Psoas muscle (tissue), 8 donors: ENCODE measurements around the gene LRRC36. TPM values are rescaled to one million over a fixed set of nuclear protein-coding genes. Genes with fewer than 3 reads are reported as not detected.
A peak's percentile ranks its signal among the peaks of the same experiment; 100 is the strongest.
"Not testable (repeated sequence)": the region's sequence is repeated elsewhere in the genome, so short reads cannot be mapped to it uniquely, and the experiment has no call there.

Experiments used
- ATAC-seq, 4 donors: fragments of 200-7000 bp; cut with Tn5 transposase; one replicate each; pipeline ENCODE4 v1.9.1; 2020; ENCODE audit warnings: moderate library complexity in 3 of 4, mild to moderate bottlenecking in 2 of 4
- DNase-seq, 2 donors: peaks; one replicate each; pipeline ENCODE4 v3.0.0-alpha.2; 2020
- H3K27ac ChIP-seq: fragments of 200-600 bp; one replicate; pipeline ENCODE4 v1.8.0; 2022
- H3K27me3 ChIP-seq, 3 donors: fragments of 200-600 bp in 1 of 3; one replicate each; pipeline versions ENCODE4 v1.6.1 to v1.8.0; 2013 to 2022; ENCODE audit warnings: low read length in 2 of 3, mild to moderate bottlenecking in 2 of 3, moderate library complexity in 1 of 3; ENCODE audit not compliant: insufficient read depth in 3 of 3
- H3K36me3 ChIP-seq, 2 donors: fragments of 200-600 bp in 1 of 2; one replicate each; pipeline versions ENCODE4 v1.6.1 to v1.8.0; 2013 to 2022; ENCODE audit warnings: low read depth in 1 of 2, mild to moderate bottlenecking in 1 of 2, moderate library complexity in 1 of 2; ENCODE audit not compliant: insufficient read depth in 1 of 2
- H3K4me1 ChIP-seq: fragments of 200-600 bp; one replicate; pipeline ENCODE4 v1.8.0; 2022
- H3K4me3 ChIP-seq: fragments of 200-600 bp; one replicate; pipeline ENCODE4 v1.8.0; 2022; ENCODE audit warnings: mild to moderate bottlenecking
- H3K9me3 ChIP-seq: fragments of 200-600 bp; one replicate; pipeline ENCODE4 v1.8.0; 2022
- WGBS, 3 donors: extraction: QIAGEN DNeasy Blood & Tissue Kit; methylation state at CpG; one replicate each; pipeline versions ENCODE4 v1.1.6 to v1.1.7; 2013; 5-methylcytosine and 5-hydroxymethylcytosine counted together
- intact Hi-C, 2 donors: fragments of 100-400 bp; cut with DNase I; formaldehyde crosslinking; loops; one replicate each; pipeline versions ENCODE4 v1.11.0 to v1.14.2; 2022
- polyA plus RNA-seq, 3 donors: library from polyadenylated mRNA; stranded (reverse); fragments of 200-250 nt; gene quantifications; one replicate each; pipeline ENCODE4 v1.2.3, GENCODE V29; 2013
- total RNA-seq, 4 donors: library from RNA; stranded (reverse); fragmentation: NEBNext Ultra II Directional in 2 of 4; extraction: Animal tissue kit (Norgen Biotek cat#: 25700) in 2 of 4; gene quantifications; one replicate each; pipeline versions ENCODE4 v1.2.1 to v1.2.4, GENCODE V29; 2021 to 2023
- TF ChIP-seq, protein P1 (sequence below): fragments of 200-600 bp; IDR thresholded peaks from one replicate; pipeline ENCODE4 v1.8.0; 2022; ENCODE audit warnings: antibody characterized with exemption
- donor health status: healthy with polysubstance abuse.
- donor health status: DM: no; HTN: no; CAD: no; lungs with moderate emphysema.
- donor health status: Bipolar disorder and iron deficiency.
- donor health status: healthy.
- donor health status: DM: yes; HTN: yes; CAD: no.
- donor health status: DM: no; HTN: no; CAD: no.
- donor health status: DM: no; HTN: no; CAD: no.
- donor health status: DM: yes; HTN: yes; CAD: no.

LRRC36 gene
- total and polyA plus RNA-seq, 7 donors, result 0.06 to 0.25 (median 0.11) TPM; not detected in 4

DNA sequence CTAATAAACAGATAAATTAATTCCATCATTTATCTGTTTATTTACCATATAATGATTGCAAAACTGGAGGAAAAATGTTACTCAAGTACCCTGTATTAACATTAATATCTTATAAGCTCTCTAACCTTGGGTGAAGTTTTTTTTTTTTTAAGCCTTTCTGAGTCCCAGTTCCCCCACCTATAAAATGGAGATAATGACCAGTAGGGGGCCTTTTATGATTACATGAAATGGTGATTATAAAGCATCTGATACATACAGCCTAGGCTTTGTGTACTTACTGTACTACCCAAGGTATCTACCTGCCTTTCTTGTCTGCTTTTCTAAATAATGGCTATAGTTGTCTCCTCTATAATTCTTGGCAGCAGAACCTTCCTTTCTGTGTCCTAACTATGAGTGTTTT, 22.6 kb downstream of the LRRC36 start:
- DNase-seq, result no peak
- Histone ChIP-seq H3K27ac (no peak overlapping the region), H3K9me3 (no peaks in the 10 kb centered on the region), H3K36me3 (no peaks in the 10 kb centered on the region), H3K27me3 (no peaks in the 10 kb centered on the region), H3K4me3 (no peak overlapping the region), H3K4me1 (no peaks in the 10 kb centered on the region)
- peak in 2 of 4 donors; percentile 56 to 71 for ATAC-seq
- intact Hi-C loops, result loop anchor here in 1 of 2 donors (2.0 kb wide), 1 partner anchor 68 kb away; the partner anchor contains the start of gene ZDHHC1
- TF ChIP-seq, protein P1, sequence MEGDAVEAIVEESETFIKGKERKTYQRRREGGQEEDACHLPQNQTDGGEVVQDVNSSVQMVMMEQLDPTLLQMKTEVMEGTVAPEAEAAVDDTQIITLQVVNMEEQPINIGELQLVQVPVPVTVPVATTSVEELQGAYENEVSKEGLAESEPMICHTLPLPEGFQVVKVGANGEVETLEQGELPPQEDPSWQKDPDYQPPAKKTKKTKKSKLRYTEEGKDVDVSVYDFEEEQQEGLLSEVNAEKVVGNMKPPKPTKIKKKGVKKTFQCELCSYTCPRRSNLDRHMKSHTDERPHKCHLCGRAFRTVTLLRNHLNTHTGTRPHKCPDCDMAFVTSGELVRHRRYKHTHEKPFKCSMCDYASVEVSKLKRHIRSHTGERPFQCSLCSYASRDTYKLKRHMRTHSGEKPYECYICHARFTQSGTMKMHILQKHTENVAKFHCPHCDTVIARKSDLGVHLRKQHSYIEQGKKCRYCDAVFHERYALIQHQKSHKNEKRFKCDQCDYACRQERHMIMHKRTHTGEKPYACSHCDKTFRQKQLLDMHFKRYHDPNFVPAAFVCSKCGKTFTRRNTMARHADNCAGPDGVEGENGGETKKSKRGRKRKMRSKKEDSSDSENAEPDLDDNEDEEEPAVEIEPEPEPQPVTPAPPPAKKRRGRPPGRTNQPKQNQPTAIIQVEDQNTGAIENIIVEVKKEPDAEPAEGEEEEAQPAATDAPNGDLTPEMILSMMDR, result peak; percentile 54

DNA sequence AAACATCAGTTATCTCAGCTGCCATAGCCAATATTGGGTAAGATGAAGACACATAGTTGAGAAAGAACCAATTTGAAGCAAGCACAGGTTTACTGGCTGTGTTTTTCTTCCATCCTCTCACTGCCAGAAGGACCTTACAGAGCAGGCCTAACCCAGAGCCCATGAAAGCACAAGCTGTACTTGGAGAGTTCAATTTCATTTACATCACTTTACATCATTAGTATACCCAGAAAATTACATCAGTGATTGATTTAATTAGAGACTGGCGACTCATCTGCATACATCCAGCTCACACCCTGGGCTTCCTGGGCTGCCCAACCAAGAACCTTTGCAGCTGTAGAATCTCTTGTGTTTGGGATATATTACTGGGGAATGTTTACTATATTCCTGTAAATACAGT, 23.7 kb downstream of the LRRC36 start:
- intact Hi-C loops, result no loop called here

DNA sequence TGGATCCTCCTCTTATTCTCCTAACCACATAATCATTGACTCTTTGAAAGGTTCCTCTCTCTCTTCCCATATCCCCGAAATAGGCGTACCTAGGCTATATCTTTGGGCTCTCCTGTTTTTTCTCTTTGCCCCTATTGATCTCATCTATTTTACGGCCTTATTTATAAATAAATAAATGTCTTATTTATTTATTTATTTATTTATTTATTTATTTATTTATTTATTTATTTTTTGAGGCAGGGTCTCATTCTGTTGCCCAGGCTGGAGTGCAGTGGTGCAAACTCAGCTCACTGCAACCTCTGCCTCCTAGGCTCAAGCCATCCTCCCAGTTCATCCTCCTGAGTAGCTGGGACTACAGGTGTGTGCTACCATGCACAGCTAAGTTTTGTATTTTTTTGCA, 25.8 kb downstream of the LRRC36 start:
- H3K27me3 ChIP-seq, H3K36me3 ChIP-seq, intact Hi-C loops, ATAC-seq, DNase-seq, H3K4me1 ChIP-seq, H3K27ac ChIP-seq, H3K4me3 ChIP-seq, H3K9me3 ChIP-seq: not testable (repeated sequence)
- whole genome bisulfite sequencing, 3 donors, result 94 to 98% (median 94%) methylated on average over 3 of the region's 3 CpGs

More for the DNA sequence above, 23.7 kb downstream of the LRRC36 start:
- TF ChIP-seq, protein P1, result no peak
- H3K36me3 ChIP-seq, result no peaks in the 10 kb centered on the region
- H3K27ac ChIP-seq, result no peak overlapping the region
- DNase-seq (no peak), ATAC-seq (no peak)
- no peak overlapping the region for H3K4me3 ChIP-seq
- H3K27me3 ChIP-seq, result no peaks in the 10 kb centered on the region
- no peaks in the 10 kb centered on the region for H3K9me3 ChIP-seq
- H3K4me1 ChIP-seq, result no peaks in the 10 kb centered on the region
- 96 to 99% (median 97%) methylated on average over 1 of the region's 1 CpG for WGBS, 3 donors

DNA sequence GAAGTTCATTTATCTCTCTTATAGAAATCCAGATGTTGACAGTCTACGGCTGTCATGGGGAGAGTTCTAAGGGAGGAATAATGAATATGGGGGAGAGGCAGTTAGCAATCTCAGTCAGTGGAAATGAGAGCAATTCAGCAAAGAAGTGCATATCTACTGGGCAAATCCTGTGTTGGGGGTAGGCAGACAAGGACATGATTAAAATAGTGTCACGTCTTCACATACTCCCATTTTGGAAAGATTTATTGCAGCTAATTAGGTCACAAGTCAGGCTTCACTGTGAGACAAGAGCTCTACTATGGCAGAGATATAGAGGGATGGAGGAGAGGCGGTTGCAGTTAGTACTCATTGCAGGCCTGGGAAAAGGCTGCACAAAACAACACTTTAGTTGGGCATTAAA, 29.8 kb downstream of the LRRC36 start:
- Histone ChIP-seq H3K36me3 (no peaks in the 10 kb centered on the region), H3K4me3 (no peak overlapping the region), H3K9me3 (no peaks in the 10 kb centered on the region), H3K27ac (no peak overlapping the region), H3K27me3 (no peaks in the 10 kb centered on the region), H3K4me1 (no peaks in the 10 kb centered on the region)
- ATAC-seq (no peak), DNase-seq (no peak)
- intact Hi-C loops, result no loop called here
- WGBS, 3 donors, result 61 to 66% (median 64%) methylated on average over 3 of the region's 3 CpGs
- TF ChIP-seq, protein P1, result no peak

DNA sequence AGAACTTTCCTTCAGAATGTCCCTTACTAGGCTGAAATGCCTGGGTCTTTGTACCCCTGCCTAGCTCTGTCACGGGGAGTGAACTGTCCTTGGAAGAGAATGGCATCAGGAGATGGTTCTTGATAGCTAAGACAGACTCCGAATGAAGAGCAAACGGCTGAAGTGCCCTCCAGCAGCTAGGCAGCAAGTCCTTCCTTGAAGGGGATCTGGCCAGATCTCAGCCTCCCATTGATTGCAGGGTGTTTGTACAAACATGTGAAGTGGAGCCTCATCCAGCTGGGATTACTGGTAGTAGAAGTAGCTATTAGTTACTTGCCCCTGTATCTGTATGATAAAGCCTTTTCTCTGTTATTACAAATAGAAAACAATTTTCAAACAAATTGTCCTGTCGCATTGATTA, 30.9 kb downstream of the LRRC36 start:
- 70 to 90% (median 73%) methylated on average over 4 of the region's 4 CpGs for WGBS, 3 donors

DNA sequence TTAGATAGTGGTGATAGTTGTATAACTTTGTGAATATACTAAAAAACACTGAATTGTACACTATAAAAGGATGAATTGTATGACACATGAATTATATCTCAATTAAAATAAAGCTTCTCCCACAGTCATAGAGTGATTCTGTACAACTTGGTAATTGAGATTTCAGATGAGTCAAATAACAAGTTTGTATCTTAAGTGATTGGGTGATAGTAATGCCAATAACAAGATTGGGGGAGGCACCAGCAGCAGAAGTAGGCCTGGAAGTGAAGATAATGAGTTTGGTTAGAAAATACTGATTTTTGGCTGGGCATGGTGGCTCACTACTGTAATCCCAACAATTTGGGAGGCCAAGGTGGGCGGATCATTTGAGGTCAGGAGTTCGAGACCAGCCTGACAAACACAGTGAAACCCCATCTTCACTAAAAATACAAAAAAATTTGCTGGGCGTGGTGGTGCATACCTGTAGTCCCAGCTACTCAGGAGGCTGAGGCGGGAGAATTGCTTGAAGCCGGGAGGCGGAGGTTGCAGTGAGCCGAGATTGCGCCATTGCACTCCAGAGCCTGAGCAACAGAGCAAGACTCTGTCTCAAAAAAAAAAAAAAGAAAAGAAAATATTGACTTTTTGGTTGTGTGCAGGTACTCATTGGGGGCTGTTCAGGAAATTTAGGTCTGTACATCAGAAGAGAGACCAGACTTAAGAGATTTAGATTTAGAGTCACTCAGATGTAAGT, 33.1 kb downstream of the LRRC36 start:
- WGBS, 3 donors, result 95 to 99% (median 97%) methylated on average over 8 of the region's 8 CpGs
- DNase-seq, H3K36me3 ChIP-seq, H3K4me3 ChIP-seq, H3K27ac ChIP-seq, ATAC-seq, H3K27me3 ChIP-seq, H3K4me1 ChIP-seq, H3K9me3 ChIP-seq, intact Hi-C loops: not testable (repeated sequence)

More for the DNA sequence above, 30.9 kb downstream of the LRRC36 start:
- H3K4me1 ChIP-seq, result no peaks in the 10 kb centered on the region
- no peak overlapping the region for H3K27ac ChIP-seq
- ATAC-seq, result no peak
- H3K4me3 ChIP-seq, result no peak overlapping the region
- TF ChIP-seq, protein P1, result no peak
- no peaks in the 10 kb centered on the region for H3K27me3 ChIP-seq
- H3K9me3 ChIP-seq, result no peaks in the 10 kb centered on the region
- no peak for DNase-seq
- intact Hi-C loops, result no loop called here
- H3K36me3 ChIP-seq, result no peaks in the 10 kb centered on the region
